ENCODE data around the gene NDST1.

GRCh38 chr5:150498501-150498900 lies 9.4 kb upstream of the NDST1 start:
- TF ChIP-seq GATA3 (IDR thresholded peaks at IDR 0.05; ENCODE audit: low read depth, low read length) = no peak
- TF ChIP-seq GATA2 (IDR thresholded peaks at IDR 0.05; ENCODE audit: low read depth, low read length) = no peak

Data from SH-SY5Y (cell line).